Endothelial cell of umbilical vein (primary cell): ENCODE measurements around the gene ESPNL. TPM values are rescaled to one million over a fixed set of nuclear protein-coding genes. Genes with fewer than 3 reads are reported as not detected.

Source experiments
- BruUV-seq: library from RNA; stranded (reverse); fragments of 400-500 nt; replicated peaks from 2 replicates; lab custom pipeline; 2021; lab: Mats Ljungman, UMichigan
- CTCF ChIA-PET: fragments of 300-600, 350-600 bp; sonication (Branson Sonifier 250); formaldehyde crosslinking; loops from one replicate; lab custom pipeline; 2021; ENCODE audit warnings: antibody characterized with exemption, inconsistent platforms; lab: Charles Lee
- POLR2A ChIA-PET: fragments of 300-600, 350-600 bp; sonication (Branson Sonifier 250); formaldehyde crosslinking; loops from one replicate; lab custom pipeline; 2021; ENCODE audit warnings: antibody characterized with exemption, inconsistent platforms; lab: Charles Lee
- DNase-seq: peaks from one replicate; pipeline ENCODE4 v3.0.0-alpha.2; 2011; ENCODE audit warnings: low read depth, low spot score
- FAIRE-seq: peaks from 2 replicates; lab custom pipeline; 2011; peaks lifted over from hg19 to GRCh38; lab: Jason Lieb, UNC
- H2AFZ ChIP-seq: 2 replicates; pipeline ENCODE4 v1.6.0; 2012; ENCODE audit warnings: low read depth, low read length, control low read depth, inconsistent platforms
- H3K27ac ChIP-seq: 2 replicates; pipeline ENCODE4 v1.5.1; 2011; ENCODE audit warnings: low read depth, mild to moderate bottlenecking, control low read depth, low read length, moderate library complexity; ENCODE audit not compliant: insufficient read depth
- H3K27me3 ChIP-seq, 2 experiments: 2 replicates each; pipeline versions ENCODE4 v1.6.0 to v1.6.1; 2011; ENCODE audit warnings: low read length in 2 of 2, mixed read lengths in 1 of 2; ENCODE audit not compliant: control insufficient read depth in 2 of 2, insufficient read depth in 2 of 2
- H3K36me3 ChIP-seq, 2 experiments: 2 replicates in 1 of 2; 3 replicates in 1 of 2; pipeline ENCODE4 v1.5.1; 2011; ENCODE audit warnings: low read length in 2 of 2, mild to moderate bottlenecking in 1 of 2, moderate library complexity in 1 of 2; ENCODE audit not compliant: control insufficient read depth in 2 of 2, insufficient read depth in 2 of 2; ENCODE audit errors: extremely low read depth in 1 of 2
- H3K4me1 ChIP-seq: 3 replicates; pipeline ENCODE4 v1.5.1; 2011; ENCODE audit warnings: mild to moderate bottlenecking, low read length; ENCODE audit not compliant: control insufficient read depth, insufficient read depth; ENCODE audit errors: extremely low read depth
- H3K4me2 ChIP-seq: 2 replicates; pipeline ENCODE4 v1.6.1; 2011; ENCODE audit warnings: low read length, control low read depth, mixed read lengths; ENCODE audit not compliant: insufficient read depth
- H3K4me3 ChIP-seq, 3 experiments: fragments of 200-600 bp in 1 of 3; sonication (generic), shearing (Covaris generic) in 1 of 3; replicated peaks in 1 of 3; 2 replicates each; pipeline ENCODE4 v1.5.1; 2011 to 2016; ENCODE audit warnings: control low read depth in 3 of 3, low read length in 3 of 3, mild to moderate bottlenecking in 2 of 3, inconsistent platforms in 1 of 3, low read depth in 1 of 3, moderate library complexity in 1 of 3; ENCODE audit not compliant: insufficient read depth in 1 of 3
- H3K79me2 ChIP-seq: 2 replicates; pipeline ENCODE4 v1.6.0; 2012; ENCODE audit warnings: low read length, inconsistent platforms; ENCODE audit not compliant: control insufficient read depth, insufficient read depth
- H3K9ac ChIP-seq: replicated peaks from 2 replicates; pipeline ENCODE3; 2011; ENCODE audit warnings: low read length, control low read depth; ENCODE audit not compliant: insufficient read depth; ENCODE audit errors: extremely low read depth
- H3K9me1 ChIP-seq: replicated peaks from 3 replicates; pipeline ENCODE4 v1.6.0; 2011; ENCODE audit warnings: mild to moderate bottlenecking, low read length; ENCODE audit not compliant: control insufficient read depth, insufficient read depth; ENCODE audit errors: extremely low read depth
- H3K9me3 ChIP-seq: replicated peaks from 2 replicates; pipeline ENCODE4 v1.5.1; 2012; ENCODE audit warnings: low read length, inconsistent platforms; ENCODE audit not compliant: control insufficient read depth, insufficient read depth
- H4K20me1 ChIP-seq: replicated peaks from 2 replicates; pipeline ENCODE3; 2011; ENCODE audit warnings: mild to moderate bottlenecking, low read length; ENCODE audit not compliant: control insufficient read depth, insufficient read depth; ENCODE audit errors: extremely low read depth
- FOS ChIP-seq: IDR thresholded peaks from 2 replicates; pipeline ENCODE4 v1.6.1; 2011; ENCODE audit warnings: mild to moderate bottlenecking, low read length, moderate library complexity, borderline replicate concordance; ENCODE audit not compliant: insufficient read depth
- GATA2 ChIP-seq: IDR thresholded peaks from 2 replicates; pipeline ENCODE4 v1.7.0; 2011; ENCODE audit warnings: low read depth, mild to moderate bottlenecking, moderate library complexity, mixed read lengths, low read length; ENCODE audit not compliant: insufficient read length, insufficient read depth
- POLR2A ChIP-seq: IDR thresholded peaks from 2 replicates; pipeline ENCODE4 v1.6.1; 2012; ENCODE audit warnings: low read depth, mild to moderate bottlenecking, control low read depth, low read length
- dilution Hi-C: fragments of 300-500 bp; cut with MboI; formaldehyde crosslinking; loops from one replicate; pipeline ENCODE4 v1.15.0; 2019; ENCODE audit warnings: low sequenced_read_pairs; ENCODE audit not compliant: extremely low pct_ligation_motif_present
- intact Hi-C: fragments of 100-400 bp; cut with micrococcal nuclease; formaldehyde crosslinking; loops from one replicate; pipeline ENCODE4 v1.10.0; 2022
- polyA plus RNA-seq, 4 experiments: library from polyadenylated mRNA; depleted of rRNA in 3 of 4; stranded (reverse) in 3 of 4; unstranded in 1 of 4; fragments of >200 nt; gene quantifications; 2 replicates each; pipeline versions ENCODE4 v1.2.1 to v1.2.3, GENCODE V29; 2011 to 2012; ENCODE audit warnings: missing spikeins in 1 of 4
- total RNA-seq: library from RNA; stranded (reverse); gene quantifications from 2 replicates; pipeline ENCODE4 v1.2.3, GENCODE V29; 2021
- TF ChIP-seq, protein P1 (sequence below): IDR thresholded peaks from 2 replicates; pipeline ENCODE4 v1.6.1; 2011; ENCODE audit not compliant: insufficient read depth, insufficient read length

The ESPNL gene
- total and polyA plus RNA-seq, 2 donors (not counting 3 experiments of a cell fraction or from before 2014, with no cell fraction given) = not detected

- H3K9ac ChIP-seq = no peak overlapping the region
- H3K4me2 ChIP-seq = no peak overlapping the region
- ChIA-PET CTCF (interaction anchor here (1.1 to 2.2 kb wide), 3 partner anchors 11 to 175 kb away, joined by 5 to 6 read pairs (median 5); no protein-coding TSS in a partner anchor), POLR2A (no interaction called here)
- no peaks in the 10 kb centered on the region for H4K20me1 ChIP-seq
- H3K27ac ChIP-seq = no peak overlapping the region
- TF ChIP-seq GATA2 (no peak), FOS (no peak), POLR2A (peak; percentile 16)
- TF ChIP-seq, protein P1, sequence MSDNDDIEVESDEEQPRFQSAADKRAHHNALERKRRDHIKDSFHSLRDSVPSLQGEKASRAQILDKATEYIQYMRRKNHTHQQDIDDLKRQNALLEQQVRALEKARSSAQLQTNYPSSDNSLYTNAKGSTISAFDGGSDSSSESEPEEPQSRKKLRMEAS = no peak
- FAIRE-seq (peak; percentile 42), DNase-seq (peak; percentile 79)
- no TSS peak for BruUV-seq
- no peaks in the 10 kb centered on the region for H3K9me3 ChIP-seq
- H3K9me1 ChIP-seq = no peaks in the 10 kb centered on the region
- H3K79me2 ChIP-seq = no peaks in the 10 kb centered on the region
- H3K27me3 ChIP-seq = no peaks in the 10 kb centered on the region
- dilution Hi-C loops (no loop called here), intact Hi-C loops (loop anchor here (1.0 kb wide), 1 partner anchor 38 kb away; no protein-coding TSS in a partner anchor)
- no peaks in the 10 kb centered on the region for H3K4me1 ChIP-seq
- H3K36me3 ChIP-seq = no peaks in the 10 kb centered on the region
- H2AFZ ChIP-seq = no peak overlapping the region
- H3K4me3 ChIP-seq = no peak overlapping the region
Measured at GRCh38 chr2:238097988-238098871, 1.9 kb upstream of the ESPNL start.
